ENCODE results near the gene RAB33A.

DNA sequence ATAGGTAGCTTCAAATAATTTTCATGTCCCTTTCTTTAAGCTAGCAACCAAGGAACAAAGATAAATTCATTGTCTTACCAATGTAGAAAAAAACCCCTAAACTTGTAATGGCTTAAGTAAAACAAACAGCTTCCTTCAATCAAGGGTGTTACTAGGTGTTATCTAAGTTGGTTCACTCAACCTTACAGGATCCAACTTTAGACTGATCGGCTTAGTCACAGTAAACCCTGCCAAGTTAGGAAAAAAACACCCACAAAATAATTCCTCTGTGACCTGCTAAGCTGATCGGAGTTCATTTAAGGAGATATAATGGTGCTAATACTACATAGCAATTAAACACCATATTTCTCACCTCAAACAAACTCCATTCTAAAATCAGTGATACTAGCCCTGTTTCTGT is 16.2 kb upstream of the RAB33A start:
- TF ChIP-seq ZNF274 (IDR thresholded peaks at IDR 0.05; ENCODE audit: low read depth, low read length) (no peak), YY1 (IDR thresholded peaks at IDR 0.05; ENCODE audit: insufficient read depth, insufficient read length) (no peak)
